Nephron progenitor cell (in vitro differentiated cells): ENCODE data around the gene HNRNPAB.

Source experiments
- DNase-seq: peaks from one replicate; pipeline ENCODE4 v3.0.0; 2021
- H3K27ac Mint-ChIP-seq: 2 replicates; pipeline ENCODE4 v1.8.0; 2021; ENCODE audit warnings: mild to moderate bottlenecking, moderate library complexity, mixed read lengths
- H3K27me3 Mint-ChIP-seq: 2 replicates; pipeline ENCODE4 v1.8.0; 2021; ENCODE audit warnings: mild to moderate bottlenecking, low read depth, mixed read lengths; ENCODE audit not compliant: poor library complexity
- H3K36me3 Mint-ChIP-seq: 2 replicates; pipeline ENCODE4 v1.8.0; 2021; ENCODE audit warnings: low read depth, mixed read lengths
- H3K4me1 Mint-ChIP-seq: 2 replicates; pipeline ENCODE4 v1.8.0; 2021; ENCODE audit warnings: mixed read lengths
- H3K4me3 Mint-ChIP-seq: 2 replicates; pipeline ENCODE4 v1.8.0; 2021; ENCODE audit warnings: mild to moderate bottlenecking, moderate library complexity, mixed read lengths
- H3K9me3 Mint-ChIP-seq: 2 replicates; pipeline ENCODE4 v1.8.0; 2021; ENCODE audit warnings: mild to moderate bottlenecking, moderate library complexity, mixed read lengths
- CTCF ChIP-seq: fragments of 200-600 bp; sonication (generic); IDR thresholded peaks from 2 replicates; pipeline ENCODE4 v1.5.0; 2021; ENCODE audit warnings: antibody characterized with exemption

HNRNPAB gene

DNA sequence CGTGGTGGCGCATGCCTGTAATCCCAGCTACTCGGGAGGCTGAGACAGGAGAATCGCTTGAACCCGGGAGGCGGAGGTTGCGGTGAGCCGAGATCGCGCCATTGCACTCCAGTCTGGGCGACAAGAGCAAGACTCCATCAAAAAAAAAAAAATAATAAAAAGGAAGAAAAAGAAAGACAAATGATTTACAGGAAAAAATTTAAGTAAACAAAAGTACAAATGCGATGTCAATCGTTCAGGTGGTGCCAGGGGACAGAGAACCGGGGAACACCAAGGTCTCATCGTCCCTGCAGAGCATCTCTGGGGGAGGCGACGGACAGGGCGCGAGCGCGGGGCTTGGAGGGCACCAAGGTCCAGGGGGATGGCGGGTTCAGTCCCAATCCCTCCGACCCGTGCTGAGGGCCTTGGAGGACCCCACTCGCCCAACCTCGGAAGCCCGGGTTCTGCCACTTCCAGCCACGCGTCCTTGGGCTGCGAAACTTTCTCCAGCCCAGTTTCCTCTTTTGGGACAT, 607 bp upstream of the HNRNPAB start:
- peaks cover 34% of the 10 kb centered on the region for H3K36me3 Mint-ChIP-seq
- H3K27me3 Mint-ChIP-seq, result no peaks in the 10 kb centered on the region
- no peak for TF ChIP-seq CTCF
- no peak overlapping the region for H3K27ac Mint-ChIP-seq
- peak overlapping the region; percentile 96 for H3K4me3 Mint-ChIP-seq
- DNase-seq, result no peak
- peaks cover 36% of the 10 kb centered on the region for H3K4me1 Mint-ChIP-seq
- no peaks in the 10 kb centered on the region for H3K9me3 Mint-ChIP-seq

DNA sequence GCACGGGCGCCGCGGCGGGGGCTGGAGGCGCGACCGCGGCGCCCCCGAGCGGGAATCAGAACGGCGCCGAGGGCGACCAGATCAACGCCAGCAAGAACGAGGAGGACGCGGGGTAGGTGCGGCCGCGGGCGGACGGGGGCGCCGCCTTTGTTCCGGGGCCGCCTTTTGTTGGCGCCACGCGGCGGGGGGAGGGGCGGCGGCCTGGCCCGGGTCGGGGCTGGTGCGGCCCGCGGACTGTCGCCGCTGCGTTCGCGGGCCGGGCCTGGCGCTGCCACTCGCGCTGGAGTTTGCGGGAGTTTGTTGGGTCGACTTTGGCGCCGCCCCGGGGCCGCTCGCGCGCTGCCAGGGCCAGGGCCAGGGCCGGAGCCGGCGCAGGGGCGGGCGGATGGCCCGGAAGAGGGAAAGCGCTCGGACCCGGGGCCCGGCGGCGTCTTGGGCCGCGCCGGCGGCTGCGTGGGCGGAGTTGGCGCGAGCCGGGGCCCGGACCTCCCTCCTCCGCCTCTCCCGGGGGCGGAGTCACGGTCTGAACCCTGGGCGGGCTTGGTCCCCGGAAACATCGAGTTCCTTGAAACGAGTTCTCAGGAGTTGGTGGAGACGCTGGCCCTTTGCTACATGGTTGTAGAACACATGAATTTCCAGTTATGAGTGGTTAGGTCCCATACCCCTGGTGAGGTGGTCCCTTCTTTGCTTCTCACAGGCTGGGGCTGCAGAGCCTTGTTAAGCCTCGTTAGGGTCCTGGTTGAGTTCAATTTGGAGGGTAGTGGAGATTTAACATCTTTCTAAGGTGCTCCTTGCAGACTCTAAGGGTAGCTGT, 809 bp downstream of the HNRNPAB start:
- Mint-ChIP-seq H3K9me3 (no peaks in the 10 kb centered on the region), H3K27ac (peak overlapping the region; percentile 89), H3K36me3 (peaks cover 48% of the 10 kb centered on the region), H3K27me3 (peaks cover 3% of the 10 kb centered on the region), H3K4me3 (peak overlapping the region; percentile 96), H3K4me1 (peaks cover 36% of the 10 kb centered on the region)
- no peak for TF ChIP-seq CTCF
- peak; percentile 73 for DNase-seq

- Mint-ChIP-seq H3K27ac (peak overlapping the region; percentile 89), H3K36me3 (peaks cover 54% of the 10 kb centered on the region), H3K4me1 (peaks cover 36% of the 10 kb centered on the region), H3K27me3 (peaks cover 3% of the 10 kb centered on the region), H3K9me3 (no peaks in the 10 kb centered on the region), H3K4me3 (peak overlapping the region; percentile 86)
- DNase-seq, result no peak
- no peak for TF ChIP-seq CTCF
Measured at GRCh38 chr5:178205749-178206047, 1.4 kb downstream of the HNRNPAB start.

DNA sequence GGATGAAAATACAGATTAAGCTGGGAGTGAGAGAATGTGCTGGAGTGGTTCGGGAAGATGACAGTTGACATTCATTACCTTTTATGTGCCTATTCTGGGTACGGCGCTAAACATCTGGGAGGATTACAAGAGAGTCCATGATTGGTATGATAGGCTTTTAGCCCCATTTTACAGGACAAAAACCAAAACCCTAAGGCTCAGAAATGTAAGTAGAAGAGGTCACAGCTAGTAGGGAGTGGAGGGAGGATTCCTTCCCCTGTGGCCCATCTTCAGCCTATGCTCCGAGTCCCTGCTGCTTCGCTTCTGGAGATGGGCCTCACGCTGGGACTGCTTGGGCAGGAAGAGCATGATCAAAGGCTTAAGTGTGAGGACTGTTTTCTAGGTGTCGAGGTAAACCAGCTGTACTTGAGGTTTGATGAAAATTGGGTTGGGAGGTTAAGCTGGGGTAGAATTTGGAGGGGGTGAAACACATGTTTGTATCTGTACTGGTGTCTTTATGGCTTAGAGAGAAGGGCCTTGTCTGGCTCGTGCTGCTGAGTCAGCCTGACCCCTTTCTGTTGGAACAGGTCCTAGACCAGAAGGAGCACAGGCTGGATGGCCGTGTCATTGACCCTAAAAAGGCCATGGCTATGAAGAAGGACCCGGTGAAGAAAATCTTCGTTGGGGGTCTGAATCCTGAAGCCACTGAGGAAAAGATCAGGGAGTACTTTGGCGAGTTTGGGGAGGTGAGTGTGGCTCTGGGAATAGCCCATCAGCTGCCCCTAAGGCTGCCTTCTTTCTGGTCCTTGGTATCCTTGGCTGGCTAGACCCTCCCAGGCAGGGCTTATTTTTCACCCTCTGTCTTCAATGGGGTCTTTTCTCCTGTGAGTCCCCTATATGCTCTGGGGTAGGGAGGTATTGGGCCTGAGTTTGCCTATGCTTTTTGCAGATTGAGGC, 2.1 kb downstream of the HNRNPAB start:
- peaks cover 36% of the 10 kb centered on the region for H3K4me1 Mint-ChIP-seq
- H3K27ac Mint-ChIP-seq, result peak overlapping the region; percentile 89
- H3K4me3 Mint-ChIP-seq, result peak overlapping the region; percentile 86
- peaks cover 3% of the 10 kb centered on the region for H3K27me3 Mint-ChIP-seq
- H3K9me3 Mint-ChIP-seq, result no peaks in the 10 kb centered on the region
- peaks cover 61% of the 10 kb centered on the region for H3K36me3 Mint-ChIP-seq
- DNase-seq, result no peak
- no peak for TF ChIP-seq CTCF

DNA sequence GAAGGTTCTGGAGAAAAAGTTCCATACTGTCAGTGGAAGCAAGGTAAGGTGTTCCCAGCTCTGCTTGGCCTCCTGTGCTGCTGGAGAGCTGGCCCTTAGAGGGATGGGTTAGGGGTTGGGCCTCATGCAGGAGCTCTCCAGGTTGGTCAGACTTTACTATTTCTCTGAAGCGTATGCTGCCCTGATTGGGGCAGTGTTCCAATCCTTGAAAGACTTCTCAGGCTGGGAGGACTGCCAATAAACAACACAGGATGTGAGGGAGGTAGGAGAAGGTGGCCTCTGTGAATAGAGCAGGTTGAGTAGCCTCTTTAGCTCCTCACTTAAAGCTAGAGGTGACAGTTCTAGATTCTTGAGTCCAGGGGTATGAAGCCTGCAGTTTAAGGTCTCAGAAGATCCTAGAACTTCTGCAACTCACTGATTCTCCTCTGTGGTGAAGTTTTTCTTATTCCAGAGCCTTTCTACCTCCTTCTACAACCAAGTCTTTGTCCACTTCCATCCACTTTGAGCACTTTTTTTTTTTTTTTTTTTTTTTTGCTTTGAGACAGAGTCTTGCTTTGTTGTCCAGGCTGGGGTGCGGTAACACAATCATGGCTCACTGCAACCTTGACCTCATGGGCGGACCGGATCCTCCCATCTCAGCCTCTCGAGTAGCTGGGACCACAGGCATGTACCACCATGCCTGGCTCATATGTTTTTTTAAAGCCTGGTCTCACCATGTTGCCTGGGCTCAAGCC, 3.0 kb downstream of the HNRNPAB start:
- no peaks in the 10 kb centered on the region for H3K9me3 Mint-ChIP-seq
- peaks cover 30% of the 10 kb centered on the region for H3K4me1 Mint-ChIP-seq
- H3K27me3 Mint-ChIP-seq, result peaks cover 3% of the 10 kb centered on the region
- no peak for DNase-seq
- peaks cover 67% of the 10 kb centered on the region for H3K36me3 Mint-ChIP-seq
- peak overlapping the region; percentile 86 for H3K4me3 Mint-ChIP-seq
- TF ChIP-seq CTCF, result no peak
- H3K27ac Mint-ChIP-seq, result peak overlapping the region; percentile 94
